Neuronal stem cell (in vitro differentiated cells): ENCODE results near the gene LGMN.

ENCODE experiments used
- DNase-seq: peaks from one replicate; pipeline ENCODE4 v3.0.0-alpha.2; 2013; ENCODE audit warnings: low spot score
- H2AFZ ChIP-seq: one replicate; pipeline ENCODE4 v1.6.1; 2013; ENCODE audit warnings: mild to moderate bottlenecking, low read length, inconsistent platforms
- H2AK5ac ChIP-seq: 2 replicates; pipeline ENCODE4 v1.6.1; 2013; ENCODE audit warnings: low read depth, mild to moderate bottlenecking, inconsistent platforms, low read length, moderate library complexity, mixed read lengths
- H2BK120ac ChIP-seq: 2 replicates; pipeline ENCODE4 v1.6.1; 2013; ENCODE audit warnings: low read depth, mild to moderate bottlenecking, inconsistent platforms, low read length, moderate library complexity, mixed read lengths
- H2BK12ac ChIP-seq: one replicate; pipeline ENCODE4 v1.6.1; 2013; ENCODE audit warnings: low read length, inconsistent platforms
- H2BK15ac ChIP-seq: 2 replicates; pipeline ENCODE4 v1.6.1; 2013; ENCODE audit warnings: mild to moderate bottlenecking, low read length, inconsistent platforms, mixed read lengths
- H2BK5ac ChIP-seq: one replicate; pipeline ENCODE4 v1.6.1; 2013; ENCODE audit warnings: inconsistent platforms, mild to moderate bottlenecking, low read length, moderate library complexity
- H3K14ac ChIP-seq: one replicate; pipeline ENCODE4 v1.6.1; 2013; ENCODE audit warnings: low read length, inconsistent platforms
- H3K18ac ChIP-seq: 2 replicates; pipeline ENCODE4 v1.6.1; 2013; ENCODE audit warnings: low read length, inconsistent platforms
- H3K23ac ChIP-seq: 2 replicates; pipeline ENCODE4 v1.6.1; 2013; ENCODE audit warnings: low read depth, mild to moderate bottlenecking, mixed read lengths, low read length, inconsistent platforms; ENCODE audit not compliant: poor library complexity
- H3K27ac ChIP-seq: replicated peaks from 3 replicates; pipeline ENCODE4 v1.5.1; 2013; ENCODE audit warnings: low read length, inconsistent platforms
- H3K27me3 ChIP-seq, 3 experiments: 2 replicates each; pipeline ENCODE4 v1.6.1; 2013; ENCODE audit warnings: low read length in 3 of 3, mild to moderate bottlenecking in 2 of 3, inconsistent platforms in 1 of 3, low read depth in 1 of 3, mixed read lengths in 1 of 3, moderate library complexity in 1 of 3; ENCODE audit not compliant: control insufficient read depth in 3 of 3, insufficient read depth in 3 of 3
- H3K36me3 ChIP-seq, 2 donors: replicated peaks in 1 of 2; 2 replicates each; pipeline ENCODE4 v1.6.1; 2013; ENCODE audit warnings: low read length in 2 of 2; ENCODE audit not compliant: control insufficient read depth in 2 of 2, insufficient read depth in 2 of 2
- H3K4ac ChIP-seq: 2 replicates; pipeline ENCODE4 v1.6.1; 2013; ENCODE audit warnings: inconsistent platforms, mild to moderate bottlenecking, low read length, moderate library complexity
- H3K4me1 ChIP-seq, 2 donors: 1 replicate in 1 of 2; 2 replicates in 1 of 2; pipeline ENCODE4 v1.6.1; 2013; ENCODE audit warnings: low read length in 2 of 2, low read depth in 1 of 2; ENCODE audit not compliant: control insufficient read depth in 2 of 2, insufficient read depth in 1 of 2
- H3K4me2 ChIP-seq: one replicate; pipeline ENCODE4 v1.6.1; 2013; ENCODE audit warnings: mild to moderate bottlenecking, low read length, inconsistent platforms; ENCODE audit not compliant: insufficient read depth, poor library complexity, severe bottlenecking
- H3K4me3 ChIP-seq, 2 donors: 2 replicates each; pipeline ENCODE4 v1.5.1; 2013; ENCODE audit warnings: low read length in 2 of 2, mild to moderate bottlenecking in 2 of 2, inconsistent platforms in 1 of 2, moderate library complexity in 1 of 2
- H3K79me1 ChIP-seq: one replicate; pipeline ENCODE4 v1.6.1; 2013; ENCODE audit warnings: low read depth, mild to moderate bottlenecking, inconsistent platforms, low read length, moderate library complexity
- H3K9ac ChIP-seq: one replicate; pipeline ENCODE4 v1.6.1; 2013; ENCODE audit warnings: mild to moderate bottlenecking, low read depth, low read length, inconsistent platforms; ENCODE audit not compliant: poor library complexity
- H3K9me3 ChIP-seq, 2 donors: replicated peaks in 1 of 2; 2 replicates each; pipeline versions ENCODE3 to v1.6.1; 2013; ENCODE audit warnings: low read length in 2 of 2, mild to moderate bottlenecking in 2 of 2, inconsistent platforms in 1 of 2, low read depth in 1 of 2, mixed read lengths in 1 of 2, moderate library complexity in 1 of 2; ENCODE audit not compliant: control insufficient read depth in 2 of 2, insufficient read depth in 1 of 2
- H4K8ac ChIP-seq: one replicate; pipeline ENCODE4 v1.6.1; 2013; ENCODE audit warnings: low read depth, mild to moderate bottlenecking, inconsistent platforms, low read length, moderate library complexity
- H4K91ac ChIP-seq: one replicate; pipeline ENCODE4 v1.6.1; 2013; ENCODE audit warnings: low read length, low read depth, mild to moderate bottlenecking, inconsistent platforms; ENCODE audit not compliant: poor library complexity
- WGBS, 2 donors: extraction: QIAGEN DNeasy Blood & Tissue Kit; methylation state at CpG; one replicate each; pipeline ENCODE4 v1.1.7; 2013; ENCODE audit warnings: missing lambda C conversion rate in 2 of 2, mixed read lengths in 1 of 2; ENCODE audit not compliant: insufficient read length in 2 of 2, insufficient replicate concordance in 1 of 2; ENCODE audit errors: extremely low coverage in 2 of 2; 5-methylcytosine and 5-hydroxymethylcytosine counted together

Gene LGMN

GRCh38 chr14:92665661-92666110 lies 82.7 kb downstream of the LGMN start:
- H3K36me3 ChIP-seq, result peaks cover 0 to 5% of the 10 kb centered on the region in 2 donors
- H3K4me3 ChIP-seq, result no peak overlapping the region
- no peaks in the 10 kb centered on the region for H3K27me3 ChIP-seq
- H3K4me2 ChIP-seq, result no peak overlapping the region
- H2BK15ac ChIP-seq, result no peak overlapping the region
- WGBS, 2 donors, result no CpG with 5 or more reads among the region's 8 CpGs
- no peak overlapping the region for H3K27ac ChIP-seq
- no peaks in the 10 kb centered on the region for H3K4me1 ChIP-seq
- no peak overlapping the region for H2BK120ac ChIP-seq
- no peaks in the 10 kb centered on the region for H3K9me3 ChIP-seq
- no peak overlapping the region for H3K23ac ChIP-seq
- H3K9ac ChIP-seq, result no peak overlapping the region
- no peak overlapping the region for H3K14ac ChIP-seq
- no peaks in the 10 kb centered on the region for H3K79me1 ChIP-seq
- no peak overlapping the region for H2BK12ac ChIP-seq
- no peak overlapping the region for H3K4ac ChIP-seq
- no peak overlapping the region for H2BK5ac ChIP-seq
- no peak overlapping the region for H2AFZ ChIP-seq
- no peak overlapping the region for H3K18ac ChIP-seq
- no peak for DNase-seq
- H2AK5ac ChIP-seq, result no peak overlapping the region
- no peak overlapping the region for H4K91ac ChIP-seq
- no peak overlapping the region for H4K8ac ChIP-seq

GRCh38 chr14:92663049-92663448 lies 85.4 kb downstream of the LGMN start:
- no peak for DNase-seq
- Histone ChIP-seq H3K4me1 (no peaks in the 10 kb centered on the region), H3K27me3 (no peaks in the 10 kb centered on the region), H3K14ac (no peak overlapping the region), H2AK5ac (no peak overlapping the region), H3K27ac (no peak overlapping the region), H3K23ac (no peak overlapping the region), H2BK12ac (no peak overlapping the region), H2BK120ac (no peak overlapping the region), H3K36me3 (peaks cover 0 to 18% of the 10 kb centered on the region in 2 donors), H3K9me3 (no peaks in the 10 kb centered on the region), H4K91ac (no peak overlapping the region), H3K79me1 (no peaks in the 10 kb centered on the region), H2AFZ (no peak overlapping the region), H3K4me2 (no peak overlapping the region), H3K9ac (no peak overlapping the region), H3K18ac (no peak overlapping the region), H4K8ac (no peak overlapping the region), H2BK5ac (no peak overlapping the region), H3K4me3 (no peak overlapping the region), H3K4ac (no peak overlapping the region), H2BK15ac (no peak overlapping the region)
- no CpG with 5 or more reads among the region's 7 CpGs for whole genome bisulfite sequencing, 2 donors

- no peak overlapping the region for H3K4me3 ChIP-seq
- no peak overlapping the region for H3K27ac ChIP-seq
- H3K4me1 ChIP-seq, result no peaks in the 10 kb centered on the region
- H3K23ac ChIP-seq, result no peak overlapping the region
- peaks cover 2% of the 10 kb centered on the region for H3K79me1 ChIP-seq
- no peak overlapping the region for H3K14ac ChIP-seq
- no peak overlapping the region for H2AK5ac ChIP-seq
- H3K4ac ChIP-seq, result no peak overlapping the region
- no peak overlapping the region for H3K18ac ChIP-seq
- H3K9me3 ChIP-seq, result no peaks in the 10 kb centered on the region
- H2BK120ac ChIP-seq, result no peak overlapping the region
- no peak overlapping the region for H2AFZ ChIP-seq
- no peak overlapping the region for H2BK12ac ChIP-seq
- no peaks in the 10 kb centered on the region for H3K27me3 ChIP-seq
- no peak for DNase-seq
- H2BK5ac ChIP-seq, result no peak overlapping the region
- H3K4me2 ChIP-seq, result no peak overlapping the region
- WGBS, 2 donors, result no CpG with 5 or more reads among the region's 3 CpGs
- H4K91ac ChIP-seq, result no peak overlapping the region
- H4K8ac ChIP-seq, result no peak overlapping the region
- no peak overlapping the region for H2BK15ac ChIP-seq
- no peak overlapping the region for H3K9ac ChIP-seq
- H3K36me3 ChIP-seq, result peaks cover 0 to 18% of the 10 kb centered on the region in 2 donors
Observed at GRCh38 chr14:92660571-92660970, 87.9 kb downstream of the LGMN start.

- no peak overlapping the region for H3K4me3 ChIP-seq
- H2AFZ ChIP-seq, result no peak overlapping the region
- no peak overlapping the region for H3K14ac ChIP-seq
- H2BK120ac ChIP-seq, result no peak overlapping the region
- H3K18ac ChIP-seq, result no peak overlapping the region
- H3K27ac ChIP-seq, result no peak overlapping the region
- H3K4me1 ChIP-seq, result no peaks in the 10 kb centered on the region
- no peak overlapping the region for H2BK12ac ChIP-seq
- H2BK5ac ChIP-seq, result peak overlapping the region; percentile 11
- H3K9ac ChIP-seq, result no peak overlapping the region
- no peak overlapping the region for H2AK5ac ChIP-seq
- no peak overlapping the region for H3K23ac ChIP-seq
- no peak overlapping the region for H3K4me2 ChIP-seq
- H3K27me3 ChIP-seq, result peaks cover 0 to 1% (median 0%) of the 10 kb centered on the region in 3 experiments
- H3K4ac ChIP-seq, result no peak overlapping the region
- DNase-seq, result no peak
- H2BK15ac ChIP-seq, result no peak overlapping the region
- no CpG with 5 or more reads among the region's 11 CpGs for WGBS, 2 donors
- H3K9me3 ChIP-seq, result peaks cover 0 to 2% of the 10 kb centered on the region in 2 donors
- peaks cover 2% of the 10 kb centered on the region for H3K79me1 ChIP-seq
- no peak overlapping the region for H4K91ac ChIP-seq
- peaks cover 0 to 18% of the 10 kb centered on the region in 2 donors for H3K36me3 ChIP-seq
- H4K8ac ChIP-seq, result no peak overlapping the region
Observed at GRCh38 chr14:92659765-92660561, 88.5 kb downstream of the LGMN start.
